H1 (cell line): Measurements from ENCODE around the gene DEAF1. TPM values are rescaled to one million over a fixed set of nuclear protein-coding genes. Genes with fewer than 3 reads are reported as not detected.

Experiments
- CTCF ChIA-PET: fragments of 300-600 bp; sonication (Branson Sonifier 250); formaldehyde crosslinking; loops from one replicate; lab custom pipeline; 2021; ENCODE audit not compliant: partially characterized antibody; lab: Charles Lee
- POLR2A ChIA-PET: fragments of 300-600 bp; sonication (Branson Sonifier 250); formaldehyde crosslinking; loops from one replicate; lab custom pipeline; 2021; ENCODE audit warnings: inconsistent platforms; ENCODE audit not compliant: partially characterized antibody; lab: Charles Lee
- DNase-seq, 2 experiments: peaks; one replicate each; pipeline versions ENCODE4 v3.0.0 to v3.0.0-alpha.2; 2010 to 2022; ENCODE audit warnings: low spot score in 2 of 2, low read depth in 1 of 2, mixed read lengths in 1 of 2
- FAIRE-seq: peaks from 2 replicates; lab custom pipeline; 2011; peaks lifted over from hg19 to GRCh38; lab: Jason Lieb, UNC
- H2AFZ ChIP-seq: 2 replicates; pipeline ENCODE4 v1.8.1; 2012; ENCODE audit warnings: low read length, inconsistent platforms
- H2AK5ac ChIP-seq: 2 replicates; pipeline ENCODE4 v1.6.1; 2013; ENCODE audit warnings: low read depth, low read length
- H2BK120ac ChIP-seq: replicated peaks from 2 replicates; pipeline ENCODE3; 2013; ENCODE audit warnings: low read depth, low read length, inconsistent platforms
- H2BK12ac ChIP-seq: 2 replicates; pipeline ENCODE4 v1.6.1; 2013; ENCODE audit warnings: low read depth, low read length
- H2BK15ac ChIP-seq: 2 replicates; pipeline ENCODE4 v1.6.1; 2013; ENCODE audit warnings: low read length
- H2BK20ac ChIP-seq: 2 replicates; pipeline ENCODE4 v1.6.1; 2013; ENCODE audit warnings: low read length
- H2BK5ac ChIP-seq: 2 replicates; pipeline ENCODE4 v1.6.1; 2013; ENCODE audit warnings: low read depth, low read length
- H3K14ac ChIP-seq: 2 replicates; pipeline ENCODE4 v1.6.1; 2013; ENCODE audit warnings: inconsistent platforms; ENCODE audit not compliant: insufficient read length
- H3K18ac ChIP-seq: 2 replicates; pipeline ENCODE4 v1.6.1; 2013; ENCODE audit warnings: low read length; ENCODE audit errors: extremely low read depth
- H3K23ac ChIP-seq: 2 replicates; pipeline ENCODE4 v1.6.1; 2013; ENCODE audit warnings: inconsistent platforms; ENCODE audit not compliant: insufficient read length
- H3K23me2 ChIP-seq: 2 replicates; pipeline ENCODE4 v1.6.1; 2013; ENCODE audit warnings: low read depth, low read length
- H3K27ac ChIP-seq: 2 replicates; pipeline ENCODE4 v1.6.1; 2011; ENCODE audit warnings: low read depth, low read length, inconsistent platforms
- H3K27me3 ChIP-seq, 4 experiments: replicated peaks in 1 of 4; 1 replicate in 1 of 4; 2 replicates in 3 of 4; pipeline versions ENCODE4 v1.6.1 to v1.8.1; 2011 to 2013; ENCODE audit warnings: low read length in 3 of 4, mild to moderate bottlenecking in 3 of 4, inconsistent platforms in 2 of 4, mixed read lengths in 2 of 4, moderate library complexity in 1 of 4; ENCODE audit not compliant: control insufficient read depth in 3 of 4, insufficient read depth in 3 of 4; ENCODE audit errors: extremely low read depth in 1 of 4
- H3K36me3 ChIP-seq, 4 experiments: 2 replicates each; pipeline versions ENCODE4 v1.6.1 to v1.8.1; 2011 to 2013; ENCODE audit warnings: mild to moderate bottlenecking in 4 of 4, low read length in 3 of 4, moderate library complexity in 2 of 4, control low read depth in 1 of 4, inconsistent platforms in 1 of 4; ENCODE audit not compliant: insufficient read depth in 4 of 4, control insufficient read depth in 2 of 4
- H3K4ac ChIP-seq: replicated peaks from 2 replicates; pipeline ENCODE3; 2013; ENCODE audit warnings: low read length, low read depth, mixed read lengths, inconsistent platforms; ENCODE audit not compliant: insufficient read length
- H3K4me1 ChIP-seq, 4 experiments: replicated peaks in 1 of 4; 1 replicate in 1 of 4; 2 replicates in 3 of 4; pipeline versions ENCODE4 v1.6.1 to v1.8.1; 2011 to 2013; ENCODE audit warnings: low read length in 3 of 4, inconsistent platforms in 2 of 4, mixed read lengths in 1 of 4; ENCODE audit not compliant: insufficient read depth in 4 of 4, control insufficient read depth in 3 of 4
- H3K4me2 ChIP-seq, 2 experiments: 2 replicates each; pipeline versions ENCODE4 v1.6.1 to v1.8.1; 2011 to 2013; ENCODE audit warnings: low read depth in 2 of 2, low read length in 2 of 2, control low read depth in 1 of 2, inconsistent platforms in 1 of 2, mild to moderate bottlenecking in 1 of 2; ENCODE audit not compliant: insufficient read depth in 1 of 2
- H3K4me3 ChIP-seq, 4 experiments: fragments of 200-600, 300-600 bp in 1 of 4; sonication (generic), shearing (Covaris generic), sonication (Bioruptor Twin) in 1 of 4; 2 replicates each; pipeline versions ENCODE4 v1.5.1 to v1.8.1; 2011 to 2016; ENCODE audit warnings: low read length in 4 of 4, low read depth in 3 of 4, control low read depth in 2 of 4, inconsistent platforms in 2 of 4, mild to moderate bottlenecking in 2 of 4, mixed read lengths in 1 of 4, moderate library complexity in 1 of 4; ENCODE audit not compliant: insufficient read depth in 2 of 4; ENCODE audit errors: extremely low read depth in 1 of 4
- H3K56ac ChIP-seq: replicated peaks from 2 replicates; pipeline ENCODE3; 2013; ENCODE audit warnings: low read depth, mild to moderate bottlenecking, mixed read lengths, low read length, inconsistent platforms; ENCODE audit not compliant: insufficient read length
- H3K79me1 ChIP-seq: 2 replicates; pipeline ENCODE4 v1.6.1; 2013; ENCODE audit warnings: low read depth, low read length, control low read depth
- H3K79me2 ChIP-seq, 2 experiments: 2 replicates each; pipeline versions ENCODE4 v1.6.1 to v1.8.1; 2012 to 2013; ENCODE audit warnings: low read length in 2 of 2, mild to moderate bottlenecking in 2 of 2, inconsistent platforms in 1 of 2; ENCODE audit not compliant: insufficient read depth in 2 of 2, control insufficient read depth in 1 of 2
- H3K9ac ChIP-seq, 4 experiments: replicated peaks in 1 of 4; 1 replicate in 1 of 4; 2 replicates in 3 of 4; pipeline versions ENCODE4 v1.6.1 to v1.8.1; 2011 to 2013; ENCODE audit warnings: low read depth in 3 of 4, low read length in 3 of 4, control low read depth in 2 of 4, mild to moderate bottlenecking in 2 of 4, moderate library complexity in 2 of 4, inconsistent platforms in 1 of 4; ENCODE audit errors: extremely low read depth in 1 of 4
- H3K9me3 ChIP-seq, 2 experiments: 2 replicates each; pipeline versions ENCODE4 v1.6.1 to v1.8.1; 2012 to 2013; ENCODE audit warnings: mild to moderate bottlenecking in 2 of 2, moderate library complexity in 2 of 2, control low read depth in 1 of 2, inconsistent platforms in 1 of 2, low read depth in 1 of 2, low read length in 1 of 2, mixed read lengths in 1 of 2; ENCODE audit not compliant: insufficient read depth in 2 of 2
- H4K20me1 ChIP-seq, 2 experiments: replicated peaks in 1 of 2; 2 replicates each; pipeline versions ENCODE3 to v1.8.1; 2011 to 2013; ENCODE audit warnings: inconsistent platforms in 2 of 2, low read length in 2 of 2, mild to moderate bottlenecking in 1 of 2; ENCODE audit not compliant: insufficient read depth in 2 of 2, control insufficient read depth in 1 of 2
- H4K5ac ChIP-seq: 2 replicates; pipeline ENCODE4 v1.6.1; 2013; ENCODE audit warnings: low read length, low read depth, mixed read lengths, inconsistent platforms; ENCODE audit not compliant: insufficient read length
- H4K8ac ChIP-seq: 2 replicates; pipeline ENCODE4 v1.8.0; 2013; ENCODE audit warnings: mild to moderate bottlenecking, moderate library complexity, low read length, inconsistent platforms; ENCODE audit not compliant: insufficient read depth; ENCODE audit errors: extremely low read depth
- H4K91ac ChIP-seq: replicated peaks from 2 replicates; pipeline ENCODE3; 2013; ENCODE audit warnings: low read length, mixed read lengths, inconsistent platforms; ENCODE audit not compliant: insufficient read length
- ASH2L ChIP-seq: fragments of 200-600, 300-600 bp; sonication (generic); IDR thresholded peaks from one replicate; pipeline ENCODE4 v1.7.1; 2017; ENCODE audit warnings: low read length
- CEBPB ChIP-seq: IDR thresholded peaks from 2 replicates; pipeline ENCODE4 v1.6.1; 2012; ENCODE audit warnings: low read depth, low read length
- EP300 ChIP-seq, 2 experiments: IDR thresholded peaks; 1 replicate in 1 of 2; 2 replicates in 1 of 2; pipeline ENCODE4 v1.6.1; 2011 to 2012; ENCODE audit warnings: low read depth in 2 of 2, low read length in 2 of 2, mild to moderate bottlenecking in 2 of 2, borderline replicate concordance in 1 of 2, inconsistent platforms in 1 of 2, moderate library complexity in 1 of 2
- JUN ChIP-seq: IDR thresholded peaks from 2 replicates; pipeline ENCODE4 v1.6.1; 2011; ENCODE audit warnings: low read depth, mild to moderate bottlenecking, improper control_type of control experiment, low read length
- KDM5A ChIP-seq: fragments of 200-600 bp; IDR thresholded peaks from 2 replicates; pipeline ENCODE4 v1.7.1; 2012; ENCODE audit warnings: mild to moderate bottlenecking, low read length, inconsistent platforms, mixed read lengths
- NRF1 ChIP-seq: IDR thresholded peaks from 2 replicates; pipeline ENCODE4 v1.6.1; 2011; ENCODE audit warnings: mild to moderate bottlenecking, low read depth, low read length, improper control_type of control experiment
- POLR2AphosphoS5 ChIP-seq: IDR thresholded peaks from 2 replicates; pipeline ENCODE4 v1.6.1; 2011; ENCODE audit warnings: low read depth, low read length
- POU5F1 ChIP-seq: IDR thresholded peaks from 2 replicates; pipeline ENCODE4 v1.6.1; 2011; ENCODE audit warnings: low read depth, mild to moderate bottlenecking, low read length, moderate library complexity
- SIN3A ChIP-seq, 2 experiments: IDR thresholded peaks in 1 of 2; conservative IDR thresholded peaks in 1 of 2; 2 replicates each; pipeline ENCODE4 v1.6.1; 2011 to 2012; ENCODE audit warnings: low read length in 2 of 2, improper control_type of control experiment in 1 of 2, low read depth in 1 of 2, mild to moderate bottlenecking in 1 of 2
- TBP ChIP-seq: IDR thresholded peaks from 2 replicates; pipeline ENCODE4 v1.6.1; 2011; ENCODE audit warnings: low read depth, low read length, improper control_type of control experiment
- TCF12 ChIP-seq: IDR thresholded peaks from 2 replicates; pipeline ENCODE4 v1.6.1; 2011; ENCODE audit warnings: low read depth, mild to moderate bottlenecking, low read length
- USF2 ChIP-seq: IDR thresholded peaks from 2 replicates; pipeline ENCODE4 v1.6.1; 2011; ENCODE audit warnings: low read length, improper control_type of control experiment
- WGBS, 2 experiments: shearing (Covaris generic) in 1 of 2; methylation state at CpG; one replicate each; pipeline versions ENCODE4 v1.1.6 to v1.1.7; 2013 to 2015; ENCODE audit warnings: low lambda C conversion rate in 2 of 2, mixed read lengths in 2 of 2, inconsistent platforms in 1 of 2, low coverage in 1 of 2, missing lambda C conversion rate in 1 of 2; ENCODE audit not compliant: insufficient replicate concordance in 2 of 2, insufficient coverage in 1 of 2, insufficient read length in 1 of 2; ENCODE audit errors: extremely low coverage in 1 of 2, missing lambda C conversion rate in 1 of 2; 5-methylcytosine and 5-hydroxymethylcytosine counted together
- polyA plus RNA-seq, 7 experiments: library from polyadenylated mRNA; depleted of rRNA in 3 of 7; stranded (reverse) in 5 of 7; unstranded in 2 of 7; fragments of >200 nt in 5 of 7; fragments of 200-250 nt in 2 of 7; gene quantifications; 1 replicate in 5 of 7; 2 replicates in 1 of 7; 4 replicates in 1 of 7; pipeline versions ENCODE4 v1.2.1 to v1.2.3, GENCODE V29; 2011 to 2013; ENCODE audit warnings: missing spikeins in 2 of 7, mixed read lengths in 2 of 7
- total RNA-seq: library from RNA; stranded (reverse); fragmentation: NEBNext Ultra II Directional; extraction: Animal tissue kit (Norgen Biotek cat#: 25700); gene quantifications from 2 replicates; pipeline ENCODE4 v1.2.1, GENCODE V29; 2021

DEAF1 gene
- total and polyA plus RNA-seq, 2 of the 8 experiments (the other 6 are each of a cell fraction or from before 2014, with no cell fraction given): 47.3 to 58.4 TPM

DNA sequence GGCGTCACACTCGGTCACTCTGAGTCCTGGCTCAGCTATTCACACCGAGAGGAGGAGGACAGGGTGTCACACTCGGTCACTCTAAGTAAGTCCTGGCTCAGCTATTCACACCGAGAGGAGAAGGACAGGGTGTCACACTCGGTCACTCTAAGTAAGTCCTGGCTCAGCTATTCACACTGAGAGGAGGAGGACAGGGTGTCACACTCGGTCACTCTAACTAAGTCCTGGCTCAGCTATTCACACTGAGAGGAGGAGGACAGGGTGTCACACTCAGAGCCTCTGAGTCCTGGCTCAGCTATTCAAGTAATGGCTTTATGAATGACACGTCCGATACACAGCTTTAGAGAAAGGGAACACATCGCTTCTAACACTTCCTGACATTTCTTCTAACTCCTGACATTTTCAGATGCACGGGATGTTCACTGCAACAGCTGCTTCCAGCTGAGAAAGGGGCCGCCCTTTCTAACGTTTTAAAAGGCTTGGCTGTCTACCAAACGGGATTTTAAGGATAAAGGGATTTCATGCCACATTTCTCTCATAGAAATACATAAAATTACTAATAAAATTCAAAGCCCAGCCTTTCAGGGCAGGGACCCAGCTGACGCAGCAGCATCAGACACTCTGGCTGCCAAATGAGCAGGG lies 29.8 kb downstream of the DEAF1 start:
- H3K4me3 ChIP-seq: no peak overlapping the region
- no peaks in the 10 kb centered on the region; a peak in 1 of 4 replicates for H3K79me2 ChIP-seq
- no peaks in the 10 kb centered on the region; the same call in none of the 2 replicates for H3K79me1 ChIP-seq
- H3K23me2 ChIP-seq: no peaks in the 10 kb centered on the region
- no peak overlapping the region for H3K4me2 ChIP-seq
- no peak overlapping the region for H4K5ac ChIP-seq
- DNase-seq: no peak
- no peaks in the 10 kb centered on the region for H3K4me1 ChIP-seq
- H3K9me3 ChIP-seq: peaks cover 0 to 4% of the 10 kb centered on the region in 2 experiments; a peak in 1 of 4 replicates
- H4K8ac ChIP-seq: no peak overlapping the region
- WGBS, 2 experiments: 98% methylated on average over 13 of the region's 15 CpGs; no CpG with 5 or more reads in 1 of the 2 experiments
- H2BK15ac ChIP-seq: no peak overlapping the region
- no peak overlapping the region for H3K18ac ChIP-seq
- H3K14ac ChIP-seq: no peak overlapping the region
- peaks cover 0 to 16% (median 6%) of the 10 kb centered on the region in 4 experiments; a peak in 6 of 8 replicates for H3K36me3 ChIP-seq
- ChIA-PET POLR2A (interaction anchor here (1.1 kb wide), 1 partner anchor 87 kb away, joined by 3 read pairs; no protein-coding TSS in a partner anchor), CTCF (interaction anchor here (1.4 to 2.2 kb wide), 2 partner anchors 10 to 90 kb away, joined by 3 to 6 read pairs; no protein-coding TSS in a partner anchor)
- H2BK120ac ChIP-seq: no peak overlapping the region
- H4K20me1 ChIP-seq: peaks cover 5 to 9% of the 10 kb centered on the region in 2 experiments
- H3K56ac ChIP-seq: no peak overlapping the region
- no peak overlapping the region for H4K91ac ChIP-seq
- H3K9ac ChIP-seq: no peak overlapping the region
- H2AK5ac ChIP-seq: no peak overlapping the region
- no peaks in the 10 kb centered on the region for H3K27me3 ChIP-seq
- H3K27ac ChIP-seq: no peak overlapping the region
- no peak for FAIRE-seq
- H2BK20ac ChIP-seq: no peak overlapping the region
- H3K23ac ChIP-seq: no peak overlapping the region
- H3K4ac ChIP-seq: no peak overlapping the region
- H2BK12ac ChIP-seq: no peak overlapping the region
- H2BK5ac ChIP-seq: no peak overlapping the region; the same call in 1 of the 2 replicates
- H2AFZ ChIP-seq: no peak overlapping the region
- TF ChIP-seq SIN3A (conservative IDR thresholded peaks at IDR 0.05 in 1 of 2, IDR thresholded peaks at IDR 0.05 in 1 of 2; ENCODE audit: low read depth in 1 of 2, low read length in 2 of 2) (no peak), POU5F1 (no peak), TCF12 (no peak), POLR2AphosphoS5 (no peak), JUN (no peak), EP300 (IDR thresholded peaks at IDR 0.05; ENCODE audit: borderline replicate concordance in 1 of 2, low read depth in 2 of 2, low read length in 2 of 2) (no peak), USF2 (no peak), NRF1 (no peak), KDM5A (no peak), TBP (no peak), ASH2L (no peak), CEBPB (no peak)
